ENCODE measurements around the gene C11orf65. TPM values are rescaled to one million over a fixed set of nuclear protein-coding genes. Genes with fewer than 3 reads are reported as not detected.

C11orf65 gene
- total RNA-seq, 1 experiment from 2014 or later, result 1.3 TPM

- DNase-seq (ENCODE audit: low read depth, low spot score) (no peak), ATAC-seq (no peak)
- Histone ChIP-seq H2AFZ (ENCODE audit: low read depth, low read length, poor library complexity, severe bottlenecking) (no peak overlapping the region), H3K79me2 (ENCODE audit: insufficient read depth, low read length) (no peaks in the 10 kb centered on the region), H3K4me2 (ENCODE audit: low read length) (no peak overlapping the region), H3K9me3 (ENCODE audit: control insufficient read depth in 1 of 2, insufficient read depth in 1 of 2, low read depth in 1 of 2, low read length in 2 of 2) (no peaks in the 10 kb centered on the region), H3K4me1 (ENCODE audit: control insufficient read depth in 1 of 2, insufficient read depth in 2 of 2, low read length in 2 of 2) (peaks cover 9 to 10% of the 10 kb centered on the region in 2 experiments), H3K9me2 (ENCODE audit: insufficient read depth) (no peaks in the 10 kb centered on the region), H3K36me3 (ENCODE audit: control insufficient read depth in 1 of 2, insufficient read depth in 2 of 2, low read length in 2 of 2) (peaks cover 0 to 4% of the 10 kb centered on the region in 2 experiments; a peak in 1 of 4 replicates), H3K27ac (ENCODE audit: low read depth, low read length) (no peak overlapping the region), H4K20me1 (ENCODE audit: insufficient read depth) (no peaks in the 10 kb centered on the region), H3K27me3 (ENCODE audit: insufficient read depth, low read length) (no peaks in the 10 kb centered on the region), H3K9ac (ENCODE audit: low read length) (no peak overlapping the region), H3K4me3 (replicated peaks in 1 of 2; ENCODE audit: low read depth in 1 of 2, low read length in 2 of 2) (no peak overlapping the region)
- ChIA-PET CTCF (no interaction called here), POLR2A (no interaction called here), RAD21 (ENCODE audit: low non-redundant PET in 1 of 2, low total read pairs in 2 of 2, uncharacterized antibody in 2 of 2, unreplicated experiment in 2 of 2) (no interaction called here)
- TF ChIP-seq TCF7L2 (IDR thresholded peaks at IDR 0.05; ENCODE audit: borderline replicate concordance, extremely low read depth, insufficient read depth, insufficient read length), result no peak
- TF ChIP-seq RAD21 (IDR thresholded peaks at IDR 0.05; ENCODE audit: low read depth), result no peak
- no peak for TF ChIP-seq CBX3 (IDR thresholded peaks at IDR 0.05; ENCODE audit: low read depth)
- no peak for TF ChIP-seq SP1 (IDR thresholded peaks at IDR 0.05; ENCODE audit: low read depth)
- no peak for TF ChIP-seq JUND (IDR thresholded peaks at IDR 0.05)
- no peak for TF ChIP-seq POLR2AphosphoS5 (IDR thresholded peaks at IDR 0.05; ENCODE audit: low read depth, low read length)
- TF ChIP-seq CTCF (IDR thresholded peaks at IDR 0.05 in 2 of 3, conservative IDR thresholded peaks at IDR 0.05 in 1 of 3; ENCODE audit: borderline replicate concordance in 1 of 3, insufficient read depth in 1 of 3, low read depth in 2 of 3, low read length in 2 of 3), result no peak
- TF ChIP-seq ATF3 (IDR thresholded peaks at IDR 0.05), result no peak
- no peak for TF ChIP-seq EGR1 (IDR thresholded peaks at IDR 0.05; ENCODE audit: low read depth)
- TF ChIP-seq ELF1 (IDR thresholded peaks at IDR 0.05; ENCODE audit: borderline replicate concordance, low read depth), result no peak
- no peak for TF ChIP-seq FOSL1 (IDR thresholded peaks at IDR 0.05; ENCODE audit: low read depth)
- no peak for TF ChIP-seq ZFX (IDR thresholded peaks at IDR 0.05)
- intact Hi-C loops (cut with micrococcal nuclease), result loop anchor here (5.0 kb wide), 1 partner anchor 304 kb away; no protein-coding TSS in a partner anchor
- no TSS peak for BruUV-seq (replicated peaks)
These were observed 123.6 kb downstream of the C11orf65 start for GRCh38 chr11:108343714-108344113.

Measured in HCT116 (cell line).